ENCODE measurements around the gene C15orf39.

GRCh38 chr15:75203017-75203907 lies 1.6 kb downstream of the C15orf39 start:
- TF ChIP-seq SUZ12 (IDR thresholded peaks at IDR 0.05; ENCODE audit: low read depth, low read length) = no peak
- TF ChIP-seq ZXDC (CRISPR knock-in tag; IDR thresholded peaks at IDR 0.05) = no peak
- TF ChIP-seq CTCF (CRISPR knock-in tag; IDR thresholded peaks at IDR 0.05) = no peak

All from HepG2 (cell line).